Fibroblast of mammary gland (primary cell): Measurements from ENCODE around the gene HK2.

Experiments used
- DNase-seq: peaks from one replicate; pipeline ENCODE4 v3.0.0-alpha.2; 2010; ENCODE audit warnings: low read depth
- H3K4me3 ChIP-seq: 2 replicates; pipeline ENCODE4 v1.5.1; 2011; ENCODE audit warnings: low read depth, mild to moderate bottlenecking, low read length, moderate library complexity; ENCODE audit not compliant: control insufficient read depth
- TF ChIP-seq, protein P1 (sequence below): conservative IDR thresholded peaks from 2 replicates; pipeline ENCODE4 v1.5.1; 2011; ENCODE audit warnings: low read depth, low read length, inconsistent platforms; ENCODE audit not compliant: control insufficient read depth, insufficient read depth

HK2 gene

DNA sequence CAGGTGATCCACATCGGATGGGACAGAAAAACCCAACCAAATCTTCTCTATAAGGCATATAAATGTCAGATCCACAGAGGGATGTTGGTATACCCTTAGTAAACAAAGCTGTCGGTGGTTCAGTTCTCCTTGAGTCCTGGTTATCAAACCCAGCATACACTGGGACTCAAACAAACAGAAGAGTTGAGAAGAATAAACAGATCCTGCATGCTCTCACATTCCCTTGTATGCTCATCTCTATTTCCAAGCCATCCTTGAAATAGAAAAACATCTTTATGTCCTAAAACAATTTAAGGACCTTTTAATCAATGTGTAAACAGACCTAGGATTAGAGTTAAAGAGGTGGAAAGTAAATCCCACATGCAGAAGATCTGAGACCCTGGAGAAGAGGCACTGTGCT lies 19.8 kb upstream of the HK2 start:
- TF ChIP-seq, protein P1, sequence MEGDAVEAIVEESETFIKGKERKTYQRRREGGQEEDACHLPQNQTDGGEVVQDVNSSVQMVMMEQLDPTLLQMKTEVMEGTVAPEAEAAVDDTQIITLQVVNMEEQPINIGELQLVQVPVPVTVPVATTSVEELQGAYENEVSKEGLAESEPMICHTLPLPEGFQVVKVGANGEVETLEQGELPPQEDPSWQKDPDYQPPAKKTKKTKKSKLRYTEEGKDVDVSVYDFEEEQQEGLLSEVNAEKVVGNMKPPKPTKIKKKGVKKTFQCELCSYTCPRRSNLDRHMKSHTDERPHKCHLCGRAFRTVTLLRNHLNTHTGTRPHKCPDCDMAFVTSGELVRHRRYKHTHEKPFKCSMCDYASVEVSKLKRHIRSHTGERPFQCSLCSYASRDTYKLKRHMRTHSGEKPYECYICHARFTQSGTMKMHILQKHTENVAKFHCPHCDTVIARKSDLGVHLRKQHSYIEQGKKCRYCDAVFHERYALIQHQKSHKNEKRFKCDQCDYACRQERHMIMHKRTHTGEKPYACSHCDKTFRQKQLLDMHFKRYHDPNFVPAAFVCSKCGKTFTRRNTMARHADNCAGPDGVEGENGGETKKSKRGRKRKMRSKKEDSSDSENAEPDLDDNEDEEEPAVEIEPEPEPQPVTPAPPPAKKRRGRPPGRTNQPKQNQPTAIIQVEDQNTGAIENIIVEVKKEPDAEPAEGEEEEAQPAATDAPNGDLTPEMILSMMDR, result no peak
- H3K4me3 ChIP-seq, result no peak overlapping the region
- DNase-seq, result no peak

DNA sequence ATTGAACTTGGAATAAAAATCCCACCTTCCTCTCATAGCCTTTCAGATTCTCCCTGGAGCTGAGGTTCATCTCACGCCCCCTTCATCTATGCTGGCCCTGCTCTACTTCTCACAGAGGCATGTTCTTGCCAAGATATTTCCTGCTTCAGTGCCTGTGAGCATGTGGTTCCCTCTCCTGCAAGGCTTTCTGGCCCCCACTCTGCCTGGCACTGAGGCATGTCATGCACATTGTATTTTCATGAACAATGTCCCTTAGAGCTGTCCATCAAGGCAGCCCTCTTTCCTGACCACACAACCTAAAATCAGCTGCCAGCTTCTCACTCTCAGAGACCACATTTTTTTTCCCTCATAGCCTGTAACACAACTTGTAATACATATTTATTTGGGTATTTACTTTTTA lies 18.0 kb upstream of the HK2 start:
- no peak overlapping the region for H3K4me3 ChIP-seq
- TF ChIP-seq, protein P1, result no peak
- no peak for DNase-seq

DNA sequence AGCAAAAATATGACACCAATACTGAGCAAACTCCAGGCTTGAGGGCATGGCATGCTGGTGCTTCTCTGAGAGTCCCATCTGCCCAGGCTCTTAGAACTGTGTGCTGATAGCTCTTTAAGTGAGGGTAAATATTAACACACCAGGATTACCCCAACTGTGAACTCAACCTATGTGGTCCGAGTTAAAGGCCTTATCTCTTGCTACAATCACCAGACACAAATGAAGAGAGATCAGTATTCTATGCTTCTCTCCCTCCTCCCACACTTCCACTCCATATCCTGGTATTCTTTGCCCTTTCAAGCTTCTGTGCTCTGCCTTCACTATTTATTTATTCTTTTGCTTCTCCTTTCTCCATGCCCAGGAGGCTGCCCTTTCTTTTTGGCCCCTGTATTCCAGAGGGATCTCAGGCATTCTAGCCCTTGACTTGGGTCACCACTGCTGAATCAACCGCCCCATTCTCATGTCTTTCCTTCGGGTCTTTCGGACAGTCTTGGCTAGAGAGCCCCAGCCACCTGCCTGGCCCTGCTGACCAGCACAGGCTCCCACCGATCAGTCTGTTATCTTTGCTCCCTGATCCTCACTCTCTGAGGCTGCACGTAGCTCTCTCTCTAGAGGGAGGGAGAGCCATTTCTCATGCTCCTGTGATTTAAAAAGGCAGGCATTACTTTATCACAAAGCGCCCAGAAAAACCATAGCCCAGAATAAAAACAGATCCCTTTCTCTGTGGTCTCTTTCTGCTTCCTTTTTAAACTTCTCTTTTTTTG lies 17.2 kb upstream of the HK2 start:
- TF ChIP-seq, protein P1, result no peak
- no peak overlapping the region for H3K4me3 ChIP-seq
- no peak for DNase-seq

DNA sequence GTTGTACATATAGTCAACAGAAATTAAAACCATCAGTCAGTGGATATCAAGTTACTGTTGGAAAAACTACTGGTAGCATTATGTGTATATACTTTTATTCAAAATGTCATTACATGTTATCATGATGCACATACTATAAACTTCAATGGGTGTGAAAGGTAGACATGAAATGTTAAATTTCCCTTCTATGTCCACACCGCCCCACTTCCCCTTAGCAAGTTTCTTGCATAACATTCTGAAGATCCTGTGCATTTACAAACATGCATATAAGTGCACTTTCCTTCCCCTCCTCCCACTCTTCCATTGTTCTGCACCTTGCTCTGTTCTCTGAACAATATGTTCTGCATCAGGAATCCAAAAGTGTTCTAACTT lies 16.6 kb upstream of the HK2 start:
- TF ChIP-seq, protein P1, result no peak

DNA sequence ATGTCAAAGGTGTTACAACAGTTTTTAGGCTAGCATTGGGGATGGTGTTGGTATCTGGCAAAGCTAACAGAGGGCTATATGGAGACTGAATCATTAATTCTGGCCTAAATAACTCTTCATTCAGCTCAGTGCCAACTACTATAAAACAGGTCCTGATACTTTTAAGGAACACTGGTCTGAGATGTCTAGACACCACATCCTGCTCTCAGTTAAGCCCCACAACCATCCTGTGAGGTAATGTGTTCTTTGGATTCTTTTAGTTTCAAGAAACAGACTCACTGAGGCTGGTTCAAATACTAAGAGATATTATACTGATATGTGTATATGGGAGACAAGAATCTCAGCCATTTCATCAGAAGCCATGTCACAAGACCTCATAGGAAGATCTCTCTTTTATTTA lies 14.2 kb upstream of the HK2 start:
- TF ChIP-seq, protein P1, result no peak
- H3K4me3 ChIP-seq, result no peak overlapping the region
- DNase-seq, result no peak

More for the DNA sequence above, 16.6 kb upstream of the HK2 start:
- DNase-seq, result no peak
- no peak overlapping the region for H3K4me3 ChIP-seq

DNA sequence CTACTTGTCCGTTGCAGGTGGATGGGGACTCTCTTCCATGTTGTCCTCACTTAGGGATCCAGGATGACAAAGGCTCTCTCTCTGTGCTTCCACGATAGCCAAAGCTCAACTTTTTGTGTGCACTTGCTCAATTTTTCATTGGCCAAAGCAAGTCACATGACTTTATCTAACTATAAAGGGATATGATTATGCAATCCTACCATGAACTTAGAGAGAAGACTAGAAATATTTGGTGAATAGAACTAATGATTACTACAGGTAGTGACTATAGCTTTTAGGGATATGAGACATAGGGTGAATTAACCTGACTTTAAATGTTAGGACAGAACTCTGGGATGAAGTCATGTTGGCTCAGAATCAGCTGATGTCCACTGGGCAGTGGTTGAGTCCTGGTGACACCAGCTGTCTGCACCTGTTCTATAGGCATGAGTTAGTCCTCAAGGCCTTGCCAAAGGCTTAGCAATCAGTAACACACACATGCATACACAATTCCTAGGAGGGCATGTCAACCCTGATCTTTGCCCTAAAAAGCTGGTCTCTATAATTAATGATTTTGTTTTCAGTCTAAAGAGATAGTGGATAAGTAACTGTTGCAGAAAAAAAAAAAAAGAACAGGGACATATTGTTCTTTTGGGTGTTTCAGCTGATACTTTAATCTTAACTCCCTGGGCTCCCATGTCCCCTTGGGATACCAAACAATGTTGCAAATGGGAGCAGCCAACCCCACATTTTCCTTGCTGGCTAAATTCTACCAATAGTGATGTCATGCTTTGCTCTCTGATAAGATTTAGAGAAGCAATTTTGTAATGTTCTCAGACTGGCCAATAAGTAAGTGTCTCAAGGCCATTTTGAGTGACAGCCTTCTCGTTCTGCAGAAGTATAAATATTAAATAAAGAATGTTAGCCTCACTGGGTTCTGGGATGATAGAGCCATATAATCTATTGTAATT lies 12.5 kb upstream of the HK2 start:
- no peak overlapping the region for H3K4me3 ChIP-seq
- TF ChIP-seq, protein P1, result no peak
- DNase-seq, result peak; percentile 37
